T-helper 2 cell treated with Interferon-gamma antibody and Interleukin-4, amounts not matched to agents 5 μg/mL and 100 μg/mL, for 36 hours (primary cell): ENCODE measurements around the gene DCC.

Source experiments
- DNase-seq: peaks from one replicate; pipeline ENCODE4 v3.0.0; 2021; ENCODE audit warnings: low spot score
- H3K27ac Mint-ChIP-seq: one replicate; pipeline ENCODE4 v1.8.0; 2021; ENCODE audit warnings: mild to moderate bottlenecking, mixed read lengths
- H3K27me3 Mint-ChIP-seq: one replicate; pipeline ENCODE4 v1.8.0; 2021; ENCODE audit warnings: low read depth, mixed read lengths
- H3K36me3 Mint-ChIP-seq: one replicate; pipeline ENCODE4 v1.8.0; 2021; ENCODE audit warnings: low read depth, mixed read lengths
- H3K4me1 Mint-ChIP-seq: one replicate; pipeline ENCODE4 v1.8.0; 2021; ENCODE audit warnings: low read depth, mixed read lengths
- H3K4me3 Mint-ChIP-seq: one replicate; pipeline ENCODE4 v1.8.0; 2022; ENCODE audit warnings: mild to moderate bottlenecking, moderate library complexity, mixed read lengths
- H3K9me3 Mint-ChIP-seq: one replicate; pipeline ENCODE4 v1.8.0; 2021; ENCODE audit warnings: mixed read lengths

The DCC gene

GRCh38 chr18:52376104-52376503 lies 36.1 kb downstream of the DCC start:
- no peaks in the 10 kb centered on the region for H3K36me3 Mint-ChIP-seq
- H3K27ac Mint-ChIP-seq = no peak overlapping the region
- no peak for DNase-seq
- no peaks in the 10 kb centered on the region for H3K27me3 Mint-ChIP-seq
- no peaks in the 10 kb centered on the region for H3K4me1 Mint-ChIP-seq
- H3K9me3 Mint-ChIP-seq = no peaks in the 10 kb centered on the region
- no peak overlapping the region for H3K4me3 Mint-ChIP-seq

DNA sequence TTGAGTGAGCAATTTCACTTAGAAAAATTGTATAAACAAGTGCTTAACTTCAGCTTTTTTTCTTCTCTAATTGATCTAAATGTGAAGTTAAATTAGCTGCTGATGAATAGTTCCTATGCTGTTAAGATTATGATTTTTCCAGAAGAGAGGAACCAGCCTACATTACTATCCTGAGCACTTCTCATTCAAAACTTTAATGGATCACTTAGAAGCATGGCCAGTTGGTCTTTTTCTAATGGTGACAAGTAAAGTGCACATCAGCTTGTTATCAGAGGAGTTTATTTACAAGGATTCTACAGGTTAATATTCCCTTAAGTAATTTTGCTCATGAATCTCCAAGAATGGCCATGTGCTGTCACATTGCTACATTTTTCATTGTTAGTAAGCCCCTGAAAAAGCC lies 37.1 kb downstream of the DCC start:
- H3K4me1 Mint-ChIP-seq = no peaks in the 10 kb centered on the region
- no peaks in the 10 kb centered on the region for H3K9me3 Mint-ChIP-seq
- no peak overlapping the region for H3K4me3 Mint-ChIP-seq
- H3K27me3 Mint-ChIP-seq = no peaks in the 10 kb centered on the region
- no peaks in the 10 kb centered on the region for H3K36me3 Mint-ChIP-seq
- DNase-seq = no peak
- no peak overlapping the region for H3K27ac Mint-ChIP-seq

- H3K4me3 Mint-ChIP-seq = no peak overlapping the region
- H3K4me1 Mint-ChIP-seq = no peaks in the 10 kb centered on the region
- peaks cover 6% of the 10 kb centered on the region for H3K9me3 Mint-ChIP-seq
- H3K27ac Mint-ChIP-seq = no peak overlapping the region
- DNase-seq = no peak
- H3K27me3 Mint-ChIP-seq = no peaks in the 10 kb centered on the region
- H3K36me3 Mint-ChIP-seq = no peaks in the 10 kb centered on the region
Measured at GRCh38 chr18:52386306-52386705, 46.3 kb downstream of the DCC start.

- Mint-ChIP-seq H3K4me1 (no peaks in the 10 kb centered on the region), H3K27me3 (no peaks in the 10 kb centered on the region), H3K27ac (no peak overlapping the region), H3K36me3 (no peaks in the 10 kb centered on the region), H3K4me3 (no peak overlapping the region), H3K9me3 (peaks cover 6% of the 10 kb centered on the region)
- DNase-seq = no peak
Measured at GRCh38 chr18:52387175-52387574, 47.2 kb downstream of the DCC start.

- DNase-seq = no peak
- Mint-ChIP-seq H3K4me3 (no peak overlapping the region), H3K4me1 (no peaks in the 10 kb centered on the region), H3K36me3 (no peaks in the 10 kb centered on the region), H3K27ac (no peak overlapping the region), H3K27me3 (no peaks in the 10 kb centered on the region), H3K9me3 (no peaks in the 10 kb centered on the region)
Measured at GRCh38 chr18:52391810-52392559, 52.0 kb downstream of the DCC start.

DNA sequence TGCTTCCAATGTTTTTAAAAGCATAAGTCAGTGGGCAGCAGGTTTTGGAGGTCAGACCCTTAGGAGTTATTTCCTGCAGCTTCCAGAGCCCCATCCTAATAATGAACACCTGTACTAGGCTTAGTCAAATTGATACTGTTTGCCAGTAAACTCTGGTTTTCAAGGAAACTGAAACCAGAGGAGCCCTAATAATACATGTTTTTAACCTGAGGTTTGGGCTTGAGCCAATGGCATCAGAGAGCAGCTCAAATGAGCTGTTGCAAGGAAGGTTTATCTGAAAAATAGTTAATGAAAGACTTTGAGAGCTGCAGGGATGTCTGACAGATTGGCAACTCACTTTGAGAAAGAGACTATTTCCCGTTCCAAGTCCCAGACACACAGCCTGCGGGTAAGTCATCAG lies 54.6 kb downstream of the DCC start:
- Mint-ChIP-seq H3K4me1 (no peaks in the 10 kb centered on the region), H3K4me3 (no peak overlapping the region), H3K9me3 (no peaks in the 10 kb centered on the region), H3K27ac (no peak overlapping the region), H3K27me3 (no peaks in the 10 kb centered on the region), H3K36me3 (no peaks in the 10 kb centered on the region)
- no peak for DNase-seq

DNA sequence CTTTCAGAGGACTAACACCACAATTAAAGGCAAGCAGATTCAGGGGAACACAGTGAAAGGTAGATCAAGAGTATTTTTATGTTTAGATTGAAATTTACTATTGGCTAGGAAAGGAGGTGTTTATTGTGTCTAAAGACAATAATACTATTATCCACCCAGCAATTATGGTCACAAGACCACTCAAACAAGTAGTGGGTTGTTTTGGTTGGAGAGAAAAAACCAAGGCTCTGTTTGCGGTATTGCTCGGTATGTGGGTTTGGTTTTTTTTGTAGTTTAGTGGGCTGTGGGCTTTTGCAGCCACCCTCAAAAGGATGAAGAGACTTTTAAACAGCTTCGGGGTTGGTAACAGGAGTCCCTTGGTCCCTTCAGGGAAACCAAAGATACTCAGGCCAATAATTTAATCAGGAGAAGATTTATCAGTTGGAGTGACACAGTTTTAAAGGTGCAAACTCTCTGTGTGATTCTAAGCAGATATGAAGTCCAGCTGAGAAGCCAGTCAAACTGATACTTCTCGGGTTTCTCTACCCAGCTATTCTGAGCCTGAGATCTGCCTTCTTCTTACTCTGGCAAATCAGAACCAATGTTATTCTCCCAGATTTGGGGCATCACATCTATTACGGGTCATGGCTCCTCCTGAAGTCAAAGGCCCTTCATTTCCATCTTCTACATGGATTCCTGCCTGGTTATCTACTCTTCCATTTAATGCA lies 55.3 kb downstream of the DCC start:
- Mint-ChIP-seq H3K4me1 (no peaks in the 10 kb centered on the region), H3K9me3 (no peaks in the 10 kb centered on the region), H3K27me3 (no peaks in the 10 kb centered on the region), H3K4me3 (no peak overlapping the region), H3K36me3 (no peaks in the 10 kb centered on the region), H3K27ac (no peak overlapping the region)
- DNase-seq = no peak

DNA sequence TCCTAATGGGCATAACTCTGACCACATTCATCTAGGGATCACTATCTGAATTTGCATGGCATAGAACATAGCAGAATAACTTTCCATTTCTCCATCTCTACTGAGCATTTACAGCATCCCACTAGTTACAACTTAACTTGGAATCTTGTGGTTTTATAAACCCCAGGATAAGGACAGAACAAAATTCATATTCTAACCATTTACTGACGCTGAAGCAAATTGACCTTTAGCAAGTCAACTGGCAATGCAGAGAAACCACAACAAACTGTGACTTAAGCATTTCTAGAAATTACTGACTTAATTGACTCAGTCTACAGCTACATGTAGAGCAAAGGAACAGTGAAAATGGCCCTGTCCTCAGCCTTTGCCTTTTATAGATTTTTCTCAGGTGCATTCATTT lies 61.2 kb downstream of the DCC start:
- Mint-ChIP-seq H3K9me3 (peaks cover 6% of the 10 kb centered on the region), H3K4me1 (no peaks in the 10 kb centered on the region), H3K27me3 (no peaks in the 10 kb centered on the region), H3K27ac (no peak overlapping the region), H3K36me3 (no peaks in the 10 kb centered on the region), H3K4me3 (no peak overlapping the region)
- no peak for DNase-seq

- no peak for DNase-seq
- Mint-ChIP-seq H3K27me3 (no peaks in the 10 kb centered on the region), H3K9me3 (peaks cover 6% of the 10 kb centered on the region), H3K4me3 (no peak overlapping the region), H3K27ac (no peak overlapping the region), H3K4me1 (no peaks in the 10 kb centered on the region), H3K36me3 (no peaks in the 10 kb centered on the region)
Measured at GRCh38 chr18:52402814-52403213, 62.8 kb downstream of the DCC start.

DNA sequence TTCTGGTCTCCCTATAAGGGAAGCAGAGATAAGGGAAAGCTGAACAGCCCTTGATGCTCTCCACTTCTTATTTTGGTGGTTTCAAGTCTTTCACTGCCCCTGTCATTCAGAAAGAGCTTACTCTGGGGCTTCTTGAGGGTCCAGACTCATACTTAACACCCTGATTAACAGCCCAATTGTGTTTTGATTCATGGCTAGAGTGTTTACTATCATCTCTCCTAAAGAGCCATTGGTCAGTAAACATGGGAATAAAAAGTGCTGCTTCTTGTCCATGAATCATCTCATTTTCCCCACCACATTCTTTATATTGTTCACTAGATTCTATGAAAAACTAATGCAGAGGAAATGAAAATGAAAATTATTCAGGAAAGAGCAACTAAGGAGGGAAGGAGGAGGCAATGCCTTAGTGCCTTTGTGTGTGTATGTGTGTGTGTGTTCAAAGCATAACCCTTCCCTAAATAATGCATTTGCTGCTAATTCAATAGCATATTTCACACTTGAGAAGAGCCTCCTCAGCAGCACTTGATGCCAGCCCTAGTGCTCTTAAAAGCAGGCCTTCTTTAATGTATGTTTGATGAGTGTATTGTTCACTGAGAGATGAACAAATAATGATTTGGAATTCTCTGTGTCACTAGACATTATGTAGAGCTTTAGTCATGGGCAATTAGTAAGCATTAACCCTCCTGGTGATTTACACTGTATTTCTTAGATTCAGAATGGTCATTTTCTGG lies 63.5 kb downstream of the DCC start:
- DNase-seq = no peak
- Mint-ChIP-seq H3K4me3 (no peak overlapping the region), H3K27ac (no peak overlapping the region), H3K36me3 (no peaks in the 10 kb centered on the region), H3K4me1 (no peaks in the 10 kb centered on the region), H3K9me3 (peaks cover 6% of the 10 kb centered on the region), H3K27me3 (no peaks in the 10 kb centered on the region)

DNA sequence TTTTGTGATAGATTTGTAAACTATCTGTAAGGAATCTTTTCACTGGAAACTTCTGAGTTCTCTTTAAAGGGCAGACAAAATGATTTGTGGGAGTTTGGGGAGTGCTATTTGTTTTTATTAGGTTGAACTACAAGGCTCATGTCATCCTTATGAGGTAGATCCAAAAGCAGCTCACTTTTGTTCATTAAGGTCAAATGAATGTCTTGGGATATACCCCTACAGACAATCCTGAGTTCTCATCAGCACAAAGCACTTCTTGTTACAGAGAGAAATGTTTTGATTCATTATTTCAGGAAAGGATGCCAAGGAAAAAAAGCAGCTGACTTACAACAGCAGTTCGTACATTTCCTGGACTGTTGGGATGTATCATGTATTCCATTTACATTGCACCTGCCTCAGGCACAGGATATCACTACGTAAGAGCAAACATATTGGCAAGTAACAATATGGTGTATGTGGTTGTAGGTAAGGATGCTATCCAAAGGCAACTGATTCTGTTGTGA lies 68.9 kb downstream of the DCC start:
- Mint-ChIP-seq H3K27me3 (no peaks in the 10 kb centered on the region), H3K27ac (no peak overlapping the region), H3K36me3 (no peaks in the 10 kb centered on the region), H3K4me1 (no peaks in the 10 kb centered on the region), H3K9me3 (peaks cover 6% of the 10 kb centered on the region), H3K4me3 (no peak overlapping the region)
- DNase-seq = no peak

DNA sequence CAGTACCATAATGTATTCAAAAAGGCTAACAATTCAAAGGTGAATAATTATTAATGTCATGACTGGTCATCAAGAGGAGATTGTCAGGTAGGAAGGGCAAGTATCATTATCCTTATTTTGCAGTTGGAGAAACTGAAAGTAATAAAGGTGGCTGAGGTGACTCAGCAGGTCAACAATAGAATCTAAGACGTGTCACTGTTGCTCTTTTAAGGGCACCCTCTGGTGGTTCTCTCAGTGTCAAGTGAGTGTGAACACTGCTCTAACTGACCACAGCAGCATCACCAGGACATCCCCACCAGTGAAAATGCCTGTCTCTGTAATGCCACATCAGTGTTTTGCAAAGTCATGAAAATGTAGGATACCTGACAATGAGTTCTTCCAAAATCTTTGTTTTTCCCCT lies 69.7 kb downstream of the DCC start:
- Mint-ChIP-seq H3K4me3 (no peak overlapping the region), H3K36me3 (no peaks in the 10 kb centered on the region), H3K27me3 (no peaks in the 10 kb centered on the region), H3K4me1 (no peaks in the 10 kb centered on the region), H3K27ac (no peak overlapping the region), H3K9me3 (peaks cover 6% of the 10 kb centered on the region)
- no peak for DNase-seq

- no peaks in the 10 kb centered on the region for H3K4me1 Mint-ChIP-seq
- no peaks in the 10 kb centered on the region for H3K36me3 Mint-ChIP-seq
- no peak overlapping the region for H3K4me3 Mint-ChIP-seq
- H3K9me3 Mint-ChIP-seq = peaks cover 14% of the 10 kb centered on the region
- no peaks in the 10 kb centered on the region for H3K27me3 Mint-ChIP-seq
- no peak for DNase-seq
- no peak overlapping the region for H3K27ac Mint-ChIP-seq
Measured at GRCh38 chr18:52415131-52415530, 75.1 kb downstream of the DCC start.

DNA sequence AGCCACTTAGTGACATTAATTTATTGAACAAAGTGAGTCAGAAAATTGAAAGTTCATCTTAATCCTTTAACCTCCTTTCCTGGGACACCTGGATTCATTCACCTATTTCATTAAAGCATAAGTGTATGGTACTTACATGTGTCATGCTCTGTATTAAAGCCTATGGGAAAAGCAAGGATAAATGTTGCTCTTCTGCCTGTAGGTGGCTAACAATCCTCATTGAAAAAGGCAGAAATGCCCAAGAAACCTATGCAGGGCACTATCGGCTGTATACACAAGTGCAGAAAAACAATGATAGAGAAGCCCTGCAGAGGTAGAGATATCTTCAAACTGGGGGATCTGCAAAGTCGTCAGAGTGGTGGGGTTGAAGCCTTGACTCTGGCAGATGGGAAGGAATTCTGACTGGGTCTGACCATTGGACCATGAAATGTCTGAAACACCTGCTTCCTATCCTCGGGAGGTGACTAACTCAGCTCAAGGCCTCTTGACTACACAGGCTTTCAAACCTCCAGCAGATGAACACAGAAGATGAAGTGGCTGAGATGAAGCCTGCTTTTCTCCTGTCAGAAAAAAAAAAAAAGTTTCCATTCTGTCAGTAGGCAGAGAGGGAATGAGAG lies 83.1 kb downstream of the DCC start:
- DNase-seq = no peak
- Mint-ChIP-seq H3K4me3 (no peak overlapping the region), H3K27me3 (no peaks in the 10 kb centered on the region), H3K4me1 (no peaks in the 10 kb centered on the region), H3K27ac (no peak overlapping the region), H3K36me3 (no peaks in the 10 kb centered on the region), H3K9me3 (peaks cover 12% of the 10 kb centered on the region)
